ENCODE measurements around the gene SARDH.

GRCh38 chr9:133709691-133710571, 28.2 kb downstream of the SARDH start:
- TF ChIP-seq CTCF (IDR thresholded peaks at IDR 0.05; ENCODE audit: low read length) (no peak), EZH2 (optimal IDR thresholded peaks at IDR 0.05; ENCODE audit: low read depth, low read length) (no peak)
